GM19240 (cell line): ENCODE data around the gene FXYD3.

ENCODE experiments used
- DNase-seq: peaks from one replicate; pipeline ENCODE4 v3.0.0; 2011; ENCODE audit warnings: low spot score; ENCODE audit not compliant: insufficient read length

Gene FXYD3, protein sequence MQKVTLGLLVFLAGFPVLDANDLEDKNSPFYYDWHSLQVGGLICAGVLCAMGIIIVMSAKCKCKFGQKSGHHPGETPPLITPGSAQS

DNA sequence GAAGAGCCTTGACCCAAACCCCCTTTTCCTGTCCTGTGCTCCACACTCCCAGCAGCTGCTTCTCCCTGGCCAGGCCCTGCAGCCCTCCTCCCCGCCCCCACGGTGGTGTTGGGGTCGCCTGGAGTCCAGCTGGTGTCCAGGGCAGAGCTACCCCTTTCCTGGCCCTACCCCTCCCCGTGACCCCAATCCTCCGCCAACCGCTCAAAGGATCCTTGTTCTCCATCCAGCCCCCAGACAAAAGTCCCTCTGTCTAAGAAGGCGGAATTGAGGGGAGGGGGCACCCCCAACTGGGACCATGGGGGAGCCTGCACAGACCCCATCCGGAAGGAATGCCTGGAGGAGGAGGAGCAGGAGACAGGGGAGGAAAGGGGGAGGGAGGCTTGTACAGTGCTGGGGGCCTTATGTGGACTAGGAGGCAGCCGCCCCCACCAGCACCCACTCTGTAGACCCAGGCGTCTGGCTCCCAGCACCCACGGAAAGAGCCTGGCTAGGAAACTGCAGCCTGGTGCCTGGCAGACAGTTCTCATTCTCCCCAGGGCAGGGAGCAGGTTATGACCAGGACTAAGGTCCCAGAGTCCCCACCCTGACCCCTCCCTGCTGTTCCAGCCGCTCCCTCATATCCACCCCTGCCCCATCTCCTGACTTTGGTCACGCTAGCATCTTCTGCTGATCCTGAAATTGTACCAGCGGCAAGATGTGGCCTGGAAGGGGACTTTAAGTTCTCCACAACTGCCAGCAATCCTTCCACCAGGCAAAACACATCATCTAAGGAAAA is at the start of gene FXYD3:
Gene FXYD3 (plus strand): TSS at position 647 of the 775 bp plus-strand sequence. CDS start 3,554 bp downstream, outside the sequence.
- DNase-seq, result no peak

DNA sequence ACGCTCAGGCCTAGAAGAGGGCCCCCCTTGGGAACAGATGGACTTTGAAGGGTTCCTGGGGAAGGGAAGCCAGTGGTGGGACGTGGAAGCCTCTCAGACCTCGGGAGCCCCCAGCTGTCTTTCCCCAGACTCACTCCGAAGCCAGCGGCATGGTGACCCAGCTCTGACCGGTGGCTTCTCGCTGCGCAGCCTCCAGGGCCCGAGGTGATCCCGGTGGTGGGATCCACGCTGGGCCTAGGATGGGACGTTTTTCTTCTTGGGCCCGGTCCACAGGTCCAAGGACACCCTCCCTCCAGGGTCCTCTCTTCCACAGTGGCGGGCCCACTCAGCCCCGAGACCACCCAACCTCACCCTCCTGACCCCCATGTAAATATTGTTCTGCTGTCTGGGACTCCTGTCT is 49.5 kb upstream of the FXYD3 start:
- DNase-seq, result no peak

DNA sequence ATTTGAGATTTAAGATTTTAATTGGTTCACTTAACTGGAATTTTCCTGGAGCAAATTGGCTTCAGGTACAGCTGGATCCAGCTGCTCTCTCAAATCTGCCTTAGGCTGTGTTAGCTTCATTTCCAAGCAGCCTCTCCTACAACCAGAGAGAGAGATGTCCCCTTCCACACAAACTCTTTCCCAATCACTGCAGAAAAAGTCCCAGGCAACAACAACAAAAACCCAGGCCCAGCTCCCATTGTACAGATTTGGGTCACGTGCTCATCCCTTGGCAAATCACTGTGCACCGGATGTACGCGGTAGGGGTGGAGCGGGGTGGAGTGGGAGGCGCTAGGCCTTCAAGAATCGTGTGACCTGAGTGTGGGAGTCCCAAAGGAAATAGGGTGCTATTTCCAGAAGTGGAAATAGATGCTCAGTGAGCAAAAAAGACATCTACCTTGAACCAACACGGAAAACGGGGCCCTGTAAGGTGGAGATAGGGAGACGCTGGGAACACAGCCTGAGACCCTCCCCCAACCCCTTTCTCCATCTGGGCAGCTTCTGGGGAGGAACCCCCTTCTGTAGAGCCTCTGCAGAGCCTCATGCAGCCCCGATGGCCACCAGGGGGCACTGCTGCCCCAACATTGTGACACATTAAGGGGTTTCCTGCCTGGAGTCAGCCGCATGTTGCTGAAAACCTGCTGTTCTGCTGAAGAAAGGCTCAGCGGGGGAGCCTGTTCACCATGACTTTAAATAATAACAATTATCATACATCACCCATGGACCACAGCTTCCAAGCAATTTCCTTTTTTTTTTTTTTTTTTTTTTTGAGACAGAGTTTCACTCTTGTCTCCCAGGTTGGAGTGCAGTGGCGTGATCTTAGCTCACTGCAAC is 48.7 kb upstream of the FXYD3 start:
- peak; percentile 95 for DNase-seq

DNA sequence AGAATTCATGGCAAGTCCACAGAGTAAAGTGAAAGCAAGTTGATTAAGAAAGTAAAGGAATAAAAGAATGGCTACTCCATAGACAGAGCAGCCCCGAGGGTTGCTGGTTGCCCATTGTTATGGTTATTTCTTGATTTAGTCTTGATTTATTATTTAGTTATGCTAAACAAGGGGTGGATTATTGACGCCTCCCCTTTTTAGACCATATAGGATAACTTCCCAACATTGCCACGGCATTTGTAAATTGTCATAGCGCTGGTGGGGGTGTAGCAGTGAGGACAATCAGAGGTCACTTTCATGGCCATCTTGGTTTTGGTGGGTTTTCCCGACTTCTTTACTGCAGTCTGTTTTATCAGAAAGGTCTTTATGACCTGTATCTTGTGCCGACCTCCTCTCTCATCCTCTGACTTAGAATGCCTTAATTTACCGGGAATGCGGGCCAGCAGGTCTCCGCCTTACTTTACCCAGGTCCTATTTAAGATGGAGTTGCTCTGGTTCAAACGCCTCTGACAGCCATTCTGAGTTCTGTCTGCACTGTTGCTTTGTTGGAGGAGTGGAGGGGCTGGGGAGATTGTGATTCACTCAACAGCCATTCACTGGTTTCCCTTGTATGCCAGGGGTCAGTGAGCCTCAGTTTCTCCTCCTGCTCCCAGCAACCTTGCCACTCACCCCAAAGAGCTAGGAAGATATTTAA is 46.5 kb upstream of the FXYD3 start:
- no peak for DNase-seq

DNA sequence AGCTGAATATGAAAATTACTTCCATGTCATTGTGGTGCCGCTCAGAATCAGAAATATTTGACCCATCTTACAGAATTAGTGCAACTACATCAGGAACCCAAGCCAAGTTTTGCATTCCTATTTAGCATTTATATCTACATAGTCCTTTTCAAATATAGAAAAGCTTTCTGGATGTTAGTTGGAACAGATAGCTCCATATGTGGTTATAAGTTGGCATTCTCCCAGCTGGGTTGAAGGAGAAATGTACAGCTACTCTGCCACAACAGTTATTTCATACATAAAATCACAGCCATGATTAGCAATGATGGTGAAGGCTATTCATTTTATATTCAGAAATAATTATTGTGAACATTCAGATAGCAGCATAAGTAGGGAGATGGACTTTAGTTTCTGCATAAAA is 45.9 kb upstream of the FXYD3 start:
- no peak for DNase-seq

DNA sequence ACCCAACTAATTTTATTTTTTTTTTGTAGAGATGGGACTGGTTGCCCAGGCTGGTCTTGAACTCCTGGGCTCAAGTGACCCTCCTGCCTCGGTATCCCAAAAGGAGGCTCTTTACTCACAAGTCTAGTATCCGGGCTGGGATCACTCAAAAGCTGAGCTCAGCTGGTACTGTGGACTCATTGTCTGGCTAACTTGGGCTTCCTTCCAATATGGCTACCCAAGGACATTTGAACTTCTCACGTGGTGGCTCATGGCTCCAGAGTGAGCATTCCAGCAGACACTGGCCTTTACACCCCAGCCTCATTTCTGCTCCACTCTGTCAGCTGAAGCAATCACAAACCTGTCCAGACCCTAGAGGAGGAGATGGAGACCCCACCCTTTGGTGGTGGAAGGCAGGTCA is 45.2 kb upstream of the FXYD3 start:
- DNase-seq, result no peak

DNA sequence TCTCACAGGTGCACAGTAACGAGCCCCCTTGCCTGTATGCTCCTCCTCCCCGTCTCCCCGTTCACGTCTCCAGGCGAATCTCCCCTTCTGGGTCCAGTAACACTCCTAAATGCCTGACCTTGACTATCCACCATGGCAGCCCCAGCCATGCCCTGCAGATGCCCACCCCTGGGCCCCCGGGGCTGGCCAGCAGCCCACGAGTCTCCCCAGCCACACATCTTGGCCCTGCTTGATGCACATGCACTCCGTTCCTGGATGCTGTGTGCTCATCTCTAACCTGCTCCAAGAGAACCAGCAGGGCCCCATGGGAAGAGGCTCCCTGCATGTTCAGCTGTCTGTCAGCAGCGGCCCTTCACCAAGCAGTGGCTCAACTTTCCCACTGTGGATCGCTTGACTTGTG is 42.1 kb upstream of the FXYD3 start:
- no peak for DNase-seq

DNA sequence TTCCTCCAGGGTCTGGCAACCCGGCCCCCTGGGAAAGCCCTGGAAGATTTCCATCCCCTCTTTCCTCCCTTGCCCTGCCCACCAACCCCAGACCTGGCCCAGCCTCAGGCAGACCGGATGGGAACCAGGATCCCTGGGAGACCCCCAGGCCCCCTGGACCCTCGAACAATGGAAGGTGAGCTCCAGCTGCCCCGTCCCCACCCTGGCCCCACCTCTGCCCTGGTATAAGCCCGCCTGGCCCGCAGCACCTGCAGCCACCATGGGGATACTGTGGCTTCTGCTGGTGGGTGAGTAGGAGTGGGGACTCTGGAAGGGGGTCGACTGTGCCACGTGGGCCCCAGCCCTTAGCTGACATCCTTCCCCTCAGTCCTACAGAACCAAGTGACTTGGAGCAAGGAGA is 41.7 kb upstream of the FXYD3 start:
- no peak for DNase-seq

DNA sequence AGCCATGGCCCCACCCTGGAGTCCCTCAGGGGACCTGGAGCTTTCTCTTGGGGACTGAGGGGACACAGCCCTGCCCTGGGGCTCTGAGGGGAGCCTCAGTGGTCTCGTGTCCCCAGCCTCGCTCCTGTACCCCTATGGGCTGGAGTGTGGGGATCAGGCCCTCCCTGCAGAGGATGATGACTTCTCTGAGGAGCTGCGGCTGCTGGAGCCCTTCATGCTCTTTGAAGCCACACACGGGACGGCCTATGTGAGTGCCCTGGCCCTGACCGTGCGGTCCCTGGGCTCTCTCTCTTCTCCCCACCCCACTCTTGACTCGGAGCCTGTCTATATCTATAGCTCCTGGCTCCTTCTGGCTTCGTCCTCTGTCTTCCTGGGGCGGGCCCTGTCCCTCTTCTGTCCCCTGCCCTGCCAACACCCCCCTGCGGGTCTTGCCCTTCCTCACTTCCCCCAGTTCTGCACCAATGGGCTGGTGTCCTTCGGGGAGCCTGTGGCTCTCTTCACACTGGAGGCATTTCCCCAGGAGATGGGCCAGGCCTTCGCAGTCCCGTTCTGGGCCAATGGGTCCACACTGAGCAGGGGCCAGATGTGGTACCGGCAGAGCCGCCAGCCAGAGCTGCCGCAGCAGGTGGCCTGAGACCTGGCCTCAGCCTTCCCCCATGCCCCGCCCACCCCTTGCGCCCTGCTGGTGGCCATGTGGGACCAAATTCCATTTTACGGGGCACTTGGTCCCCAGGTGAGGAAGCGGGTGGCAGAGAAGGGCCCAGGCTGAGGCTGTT is 41.0 kb upstream of the FXYD3 start:
- no peak for DNase-seq

DNA sequence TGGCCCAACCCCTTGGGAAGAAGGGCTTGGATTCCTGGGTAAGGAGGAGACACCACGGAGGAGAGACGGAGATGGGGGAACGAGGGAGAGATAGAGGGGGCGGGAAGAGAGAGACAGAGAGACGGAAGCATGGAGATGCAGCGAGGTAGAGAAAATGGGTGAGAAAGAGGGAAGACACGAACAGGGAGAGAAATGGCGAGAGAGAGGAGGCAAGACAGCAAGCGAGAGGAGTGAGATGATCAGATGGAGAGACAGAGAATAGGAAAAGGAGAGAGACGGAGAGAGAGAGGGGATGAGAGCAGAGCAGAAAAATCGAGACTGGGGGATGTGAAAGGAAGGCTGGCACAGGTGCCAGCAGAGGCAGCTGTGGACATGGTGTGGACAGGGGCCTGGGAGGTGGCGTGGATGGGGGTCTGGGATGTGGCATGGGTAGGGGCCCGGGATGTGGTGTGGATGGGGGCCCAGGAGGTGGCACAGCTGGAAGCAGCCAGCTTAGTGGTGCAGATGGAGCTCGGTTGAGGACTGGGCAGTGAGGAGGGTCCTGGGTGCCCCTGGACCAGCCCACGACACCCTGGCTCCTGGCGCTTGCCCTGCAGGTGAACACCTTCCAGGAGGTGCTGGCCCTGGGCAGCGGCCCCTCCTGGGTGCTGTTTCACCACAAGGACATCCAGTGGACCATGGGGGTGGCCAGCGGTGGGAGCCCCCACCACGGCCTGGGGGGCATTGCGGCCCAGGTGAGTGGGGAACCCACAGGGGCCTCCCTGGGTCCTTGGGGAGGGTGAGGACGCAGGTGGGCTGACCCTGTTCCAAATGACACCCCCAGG is 40.2 kb upstream of the FXYD3 start:
- no peak for DNase-seq

DNA sequence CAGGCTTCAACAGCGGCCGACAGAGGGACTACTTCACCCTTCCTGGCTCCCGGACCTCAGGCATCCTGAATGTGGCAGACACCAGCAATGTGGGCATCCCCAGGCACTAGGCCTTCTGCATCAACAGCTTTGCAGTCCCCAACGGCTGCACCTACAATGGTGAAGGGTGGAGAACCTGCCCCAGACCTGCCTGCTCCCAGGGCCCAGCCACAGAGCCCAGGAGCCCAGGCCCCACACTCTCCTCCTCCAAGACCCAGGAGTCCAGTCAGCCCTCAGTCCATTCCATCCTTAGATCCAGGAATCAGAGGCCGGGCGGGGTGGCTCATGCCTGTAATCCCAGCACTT is 39.6 kb upstream of the FXYD3 start:
- DNase-seq, result no peak

DNA sequence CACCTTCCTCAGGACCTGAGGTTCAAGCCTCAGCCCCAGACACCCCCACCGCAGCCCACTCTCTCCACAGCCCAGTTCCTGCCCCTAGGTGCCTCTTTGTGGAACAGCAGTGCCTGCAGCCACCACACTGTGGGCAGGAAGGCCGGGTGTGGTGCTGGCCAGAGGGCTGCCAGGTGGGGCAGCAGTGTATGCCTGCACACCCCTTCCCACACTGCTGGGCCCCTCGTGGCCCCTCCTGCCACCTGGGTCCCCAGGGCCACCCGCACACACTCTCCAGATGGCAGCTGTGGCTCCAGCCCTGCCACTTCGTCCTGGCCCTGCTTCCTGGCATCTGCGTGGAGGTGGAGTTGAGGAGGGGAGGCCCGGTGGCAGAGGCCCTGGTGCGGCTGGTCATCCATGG is 39.0 kb upstream of the FXYD3 start:
- no peak for DNase-seq

DNA sequence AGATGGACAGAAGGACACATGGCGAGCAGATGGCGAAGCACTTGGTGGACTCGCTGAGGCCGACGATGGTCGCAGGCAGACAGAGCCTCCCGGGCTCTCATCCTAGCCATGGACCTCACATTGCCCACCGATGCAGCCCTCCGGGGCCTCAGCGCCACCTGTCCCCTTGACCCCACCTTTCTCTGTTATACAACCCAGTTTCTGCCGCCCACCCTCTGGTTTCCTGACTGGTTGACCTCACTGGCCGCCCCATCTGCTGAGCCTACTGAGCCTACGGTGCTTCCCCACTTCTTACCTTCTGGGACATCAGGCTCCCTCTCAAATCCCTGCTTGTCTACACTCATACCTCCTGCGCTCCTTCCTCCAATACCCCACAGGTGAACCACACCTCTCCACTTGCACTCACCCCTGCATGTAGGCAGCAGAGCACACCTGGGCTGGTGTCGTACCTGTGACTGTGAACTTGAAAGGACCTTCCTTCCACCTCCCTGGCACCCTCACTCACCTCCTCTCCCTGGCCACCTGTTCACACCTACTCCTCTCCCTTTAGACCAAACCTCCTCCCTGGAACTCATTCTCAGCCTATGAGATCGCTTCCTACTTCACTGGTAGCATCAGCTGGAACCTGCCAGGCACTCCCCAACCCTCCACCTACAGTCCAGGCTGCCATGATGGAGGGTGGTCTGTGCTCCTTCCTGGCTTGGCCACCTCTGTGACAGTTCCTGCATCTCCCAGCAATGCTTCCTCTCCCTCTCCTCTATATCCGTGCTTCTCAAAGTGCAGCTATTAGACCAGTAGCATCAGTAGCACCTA is 38.0 kb upstream of the FXYD3 start:
- DNase-seq, result no peak

DNA sequence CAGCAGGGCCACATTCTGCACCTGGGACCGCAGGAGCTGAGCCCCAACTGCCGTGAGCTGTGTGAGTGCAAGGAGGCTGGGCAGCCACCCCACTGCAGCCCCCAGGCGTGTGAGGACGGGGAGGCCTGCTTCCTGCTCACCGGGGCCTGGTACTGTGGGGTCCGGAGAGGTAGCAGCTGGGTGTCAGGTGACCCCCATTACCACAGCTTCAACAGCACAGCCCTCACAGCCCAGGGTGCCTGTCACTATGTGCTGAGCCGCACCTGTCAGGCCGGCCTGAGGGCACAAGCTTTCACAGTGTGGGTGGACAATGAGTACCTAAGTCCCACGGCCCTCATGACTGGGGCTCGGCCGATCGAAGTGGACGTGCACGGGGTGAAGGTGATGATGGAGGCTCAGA is 35.8 kb upstream of the FXYD3 start:
- no peak for DNase-seq

DNA sequence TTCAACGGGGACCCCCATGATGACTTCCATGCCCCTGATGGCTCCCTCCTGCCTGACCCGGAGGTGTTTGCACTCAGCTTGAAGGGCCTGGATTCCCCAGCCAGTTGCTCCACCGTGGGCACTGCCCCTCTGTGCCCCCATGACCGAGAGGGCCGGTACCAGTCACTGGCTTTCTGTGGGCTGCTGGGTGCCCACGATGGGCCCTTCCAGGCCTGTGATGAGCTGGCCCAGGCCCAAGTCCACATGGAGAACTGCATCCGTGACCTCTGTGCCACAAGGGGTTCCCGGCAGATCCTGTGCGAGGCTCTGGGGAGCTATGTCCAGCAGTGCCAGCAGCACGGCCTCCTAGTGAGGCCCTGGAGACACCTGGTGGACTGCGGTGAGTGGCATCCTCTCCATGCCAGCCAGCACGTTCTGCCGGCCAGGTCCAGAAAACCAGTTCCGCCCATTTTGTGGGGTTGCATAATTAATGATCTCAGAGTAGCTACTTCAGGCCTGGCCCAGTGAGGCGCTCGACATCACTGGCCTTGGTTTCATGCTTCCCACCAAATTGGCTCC is 34.9 kb upstream of the FXYD3 start:
- no peak for DNase-seq

DNA sequence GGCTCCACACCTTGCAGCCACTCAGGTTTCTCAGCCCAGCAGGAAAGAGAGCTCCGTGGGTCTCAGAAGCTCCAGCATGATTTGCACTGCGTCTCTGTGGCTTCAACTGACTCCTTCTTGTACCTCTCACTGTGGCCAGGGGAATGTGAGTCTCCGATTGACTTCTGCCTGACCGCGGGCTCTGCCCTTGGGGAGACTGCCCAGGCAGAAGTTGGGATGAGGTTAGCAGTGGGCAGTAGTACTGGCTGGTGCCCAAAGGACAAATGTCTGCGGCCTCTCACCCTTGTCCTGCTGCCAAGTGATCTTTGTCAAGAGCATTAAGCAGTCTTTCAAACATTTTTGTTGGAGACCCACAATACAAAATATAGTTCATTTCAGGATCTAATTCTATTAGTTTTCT is 34.4 kb upstream of the FXYD3 start:
- DNase-seq, result no peak

DNA sequence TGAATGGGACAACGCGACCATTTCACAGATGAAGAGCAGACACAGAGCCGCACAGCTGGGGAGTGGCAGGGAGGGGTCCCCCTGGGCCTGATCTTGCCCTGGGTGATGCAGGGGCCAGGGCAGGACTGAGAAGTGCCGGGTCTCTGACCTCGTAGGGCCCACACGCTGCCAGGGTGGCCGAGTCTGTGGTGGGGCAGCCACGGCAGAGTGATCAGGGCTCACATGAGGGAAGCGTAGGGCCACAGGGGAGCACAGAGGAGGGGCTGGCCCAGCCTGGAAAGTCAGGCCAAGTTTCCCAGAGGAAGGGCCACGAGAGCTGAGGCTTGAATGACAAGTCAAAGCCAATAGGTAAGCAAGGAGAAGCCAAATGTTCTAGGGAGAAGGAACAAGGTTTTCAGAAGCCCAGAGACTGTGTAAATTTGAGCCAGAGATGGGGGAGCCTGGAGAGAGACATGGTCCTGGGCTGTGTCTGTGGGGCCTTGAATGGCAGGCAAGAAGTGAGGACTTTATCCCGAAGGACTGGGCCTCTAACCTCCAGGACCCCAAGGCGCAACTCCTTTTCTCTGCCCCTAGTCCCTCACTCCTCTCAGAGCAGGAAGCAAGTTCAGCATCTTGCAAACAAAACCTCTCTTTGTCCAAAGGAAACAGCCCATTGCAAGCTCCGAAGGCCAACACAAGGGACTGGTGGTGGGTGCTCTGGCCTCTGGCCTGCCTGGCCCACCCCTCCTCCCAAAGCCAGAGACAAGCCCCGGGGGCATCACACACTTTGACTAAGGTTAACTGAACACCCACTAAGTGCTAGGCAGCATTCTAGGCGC is 31.7 kb upstream of the FXYD3 start:
- no peak for DNase-seq

DNA sequence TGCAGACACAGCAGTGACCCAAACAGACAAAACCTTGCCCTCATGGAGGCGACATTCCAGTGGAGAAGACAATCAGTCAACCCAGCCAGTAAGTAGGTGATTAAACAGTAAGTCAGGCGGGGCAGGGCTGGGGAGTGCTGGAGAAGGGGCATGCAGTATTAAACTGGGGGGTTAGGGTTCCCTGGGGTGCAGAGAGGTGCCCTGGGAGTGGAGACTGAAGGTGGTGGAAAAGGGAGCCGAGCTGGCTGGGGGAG is 31.2 kb upstream of the FXYD3 start:
- DNase-seq, result no peak

DNA sequence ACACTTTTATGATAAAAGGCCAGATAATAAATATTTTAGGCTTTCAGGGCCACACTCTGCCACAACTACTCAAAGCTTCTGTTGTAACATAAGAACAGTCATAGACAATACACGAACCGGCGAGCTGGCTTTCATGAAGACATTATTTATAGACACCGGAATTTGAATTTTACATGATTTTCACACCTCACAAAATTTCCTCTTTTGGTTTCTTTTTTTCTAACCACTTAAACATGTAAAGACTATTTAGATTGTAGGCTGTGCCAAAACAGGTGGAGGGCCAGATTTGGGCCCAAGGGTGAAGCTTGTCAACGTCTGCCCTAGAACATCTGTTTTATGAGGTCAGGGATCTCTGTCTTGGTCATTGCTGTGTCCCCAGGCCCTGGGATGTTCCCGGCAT is 29.7 kb upstream of the FXYD3 start:
- DNase-seq, result peak; percentile 41
